Stomach smooth muscle (tissue), 2 donors: ENCODE measurements around the gene RPL6.

ENCODE experiments used
- H3K27ac ChIP-seq: one replicate; pipeline ENCODE4 v1.7.0; 2013; ENCODE audit warnings: mild to moderate bottlenecking, low read length, inconsistent platforms
- H3K27me3 ChIP-seq, 2 donors: one replicate each; pipeline ENCODE4 v1.7.0; 2013; ENCODE audit warnings: low read length in 2 of 2; ENCODE audit not compliant: insufficient read depth in 2 of 2, control insufficient read depth in 1 of 2
- H3K36me3 ChIP-seq, 2 donors: one replicate each; pipeline ENCODE4 v1.7.0; 2013; ENCODE audit warnings: low read length in 2 of 2; ENCODE audit not compliant: control insufficient read depth in 2 of 2, insufficient read depth in 2 of 2
- H3K4me1 ChIP-seq: one replicate; pipeline ENCODE4 v1.7.0; 2013; ENCODE audit warnings: low read length; ENCODE audit not compliant: control insufficient read depth, insufficient read depth
- H3K4me3 ChIP-seq, 2 donors: one replicate each; pipeline ENCODE4 v1.7.0; 2013; ENCODE audit warnings: low read length in 2 of 2
- H3K9ac ChIP-seq, 2 donors: one replicate each; pipeline ENCODE4 v1.7.0; 2013; ENCODE audit warnings: low read length in 2 of 2, mild to moderate bottlenecking in 1 of 2
- H3K9me3 ChIP-seq, 2 donors: one replicate each; pipeline ENCODE4 v1.7.0; 2013; ENCODE audit warnings: low read length in 2 of 2; ENCODE audit not compliant: control insufficient read depth in 2 of 2
- donor health status: healthy.
- donor health status: Pancreatic carcinoma.

RPL6 gene

GRCh38 chr12:112375105-112375504 lies 34.3 kb downstream of the RPL6 start:
- H3K36me3 ChIP-seq = no peaks in the 10 kb centered on the region
- no peaks in the 10 kb centered on the region for H3K27me3 ChIP-seq
- no peak overlapping the region for H3K9ac ChIP-seq
- H3K4me3 ChIP-seq = no peak overlapping the region
- H3K27ac ChIP-seq = no peak overlapping the region
- H3K9me3 ChIP-seq = no peaks in the 10 kb centered on the region
- H3K4me1 ChIP-seq = peaks cover 4% of the 10 kb centered on the region

- Histone ChIP-seq H3K9ac (no peak overlapping the region), H3K4me1 (peaks cover 4% of the 10 kb centered on the region), H3K27ac (no peak overlapping the region), H3K27me3 (no peaks in the 10 kb centered on the region), H3K9me3 (no peaks in the 10 kb centered on the region), H3K4me3 (no peak overlapping the region), H3K36me3 (no peaks in the 10 kb centered on the region)
Observed at GRCh38 chr12:112374166-112374740, 35.2 kb downstream of the RPL6 start.

- H3K4me3 ChIP-seq = no peak overlapping the region
- no peaks in the 10 kb centered on the region for H3K9me3 ChIP-seq
- no peaks in the 10 kb centered on the region for H3K27me3 ChIP-seq
- H3K36me3 ChIP-seq = no peaks in the 10 kb centered on the region
- H3K27ac ChIP-seq = no peak overlapping the region
- H3K9ac ChIP-seq = no peak overlapping the region
- peaks cover 8% of the 10 kb centered on the region for H3K4me1 ChIP-seq
Observed at GRCh38 chr12:112370868-112371510, 38.4 kb downstream of the RPL6 start.

GRCh38 chr12:112370199-112370598 lies 39.2 kb downstream of the RPL6 start:
- H3K9me3 ChIP-seq = no peaks in the 10 kb centered on the region
- H3K27ac ChIP-seq = no peak overlapping the region
- H3K9ac ChIP-seq = no peak overlapping the region
- no peaks in the 10 kb centered on the region for H3K27me3 ChIP-seq
- peaks cover 8% of the 10 kb centered on the region for H3K4me1 ChIP-seq
- no peaks in the 10 kb centered on the region for H3K36me3 ChIP-seq
- no peak overlapping the region for H3K4me3 ChIP-seq

GRCh38 chr12:112368856-112369255 lies 40.5 kb downstream of the RPL6 start:
- no peaks in the 10 kb centered on the region for H3K36me3 ChIP-seq
- no peaks in the 10 kb centered on the region for H3K27me3 ChIP-seq
- H3K9me3 ChIP-seq = no peaks in the 10 kb centered on the region
- peaks cover 4% of the 10 kb centered on the region for H3K4me1 ChIP-seq
- peak overlapping the region; percentile 44 to 47 for H3K9ac ChIP-seq
- H3K27ac ChIP-seq = peak overlapping the region; percentile 55
- H3K4me3 ChIP-seq = peak overlapping the region in 1 of 2 donors; percentile 55

- H3K4me3 ChIP-seq = no peak overlapping the region
- H3K27ac ChIP-seq = no peak overlapping the region
- H3K36me3 ChIP-seq = no peaks in the 10 kb centered on the region
- H3K9ac ChIP-seq = no peak overlapping the region
- H3K27me3 ChIP-seq = no peaks in the 10 kb centered on the region
- peaks cover 4% of the 10 kb centered on the region for H3K4me1 ChIP-seq
- H3K9me3 ChIP-seq = no peaks in the 10 kb centered on the region
Observed at GRCh38 chr12:112367965-112368364, 41.4 kb downstream of the RPL6 start.

GRCh38 chr12:112362310-112362709 lies 47.1 kb downstream of the RPL6 start:
- Histone ChIP-seq H3K27ac (no peak overlapping the region), H3K4me1 (no peaks in the 10 kb centered on the region), H3K36me3 (no peaks in the 10 kb centered on the region)

GRCh38 chr12:112361271-112361670 lies 48.1 kb downstream of the RPL6 start:
- Histone ChIP-seq H3K4me3 (no peak overlapping the region), H3K9ac (no peak overlapping the region), H3K36me3 (no peaks in the 10 kb centered on the region), H3K4me1 (no peaks in the 10 kb centered on the region), H3K9me3 (no peaks in the 10 kb centered on the region), H3K27me3 (no peaks in the 10 kb centered on the region), H3K27ac (no peak overlapping the region)

More at GRCh38 chr12:112362310-112362709, 47.1 kb downstream of the RPL6 start:
- H3K27me3 ChIP-seq = no peaks in the 10 kb centered on the region
- no peak overlapping the region for H3K9ac ChIP-seq
- H3K4me3 ChIP-seq = no peak overlapping the region
- no peaks in the 10 kb centered on the region for H3K9me3 ChIP-seq

GRCh38 chr12:112359290-112359689 lies 50.1 kb downstream of the RPL6 start:
- H3K9ac ChIP-seq = no peak overlapping the region
- H3K9me3 ChIP-seq = no peaks in the 10 kb centered on the region
- no peaks in the 10 kb centered on the region for H3K4me1 ChIP-seq
- no peaks in the 10 kb centered on the region for H3K27me3 ChIP-seq
- no peak overlapping the region for H3K4me3 ChIP-seq
- H3K27ac ChIP-seq = no peak overlapping the region
- no peaks in the 10 kb centered on the region for H3K36me3 ChIP-seq

- no peak overlapping the region for H3K27ac ChIP-seq
- H3K27me3 ChIP-seq = no peaks in the 10 kb centered on the region
- no peak overlapping the region for H3K9ac ChIP-seq
- H3K9me3 ChIP-seq = no peaks in the 10 kb centered on the region
- no peaks in the 10 kb centered on the region for H3K36me3 ChIP-seq
- no peaks in the 10 kb centered on the region for H3K4me1 ChIP-seq
- no peak overlapping the region for H3K4me3 ChIP-seq
Observed at GRCh38 chr12:112357214-112357613, 52.2 kb downstream of the RPL6 start.
